Gastrocnemius medialis (tissue), 4 donors: ENCODE measurements around the gene KCNA10.

Experiments
- POLR2A ChIP-seq, 2 donors: fragments of 450-650 bp; IDR thresholded peaks; one replicate each; pipeline ENCODE4 v1.6.1; 2017; ENCODE audit warnings: antibody characterized with exemption in 2 of 2, mild to moderate bottlenecking in 2 of 2, moderate library complexity in 2 of 2
- TF ChIP-seq, protein P1 (sequence below), 5 experiments: fragments of 450-650 bp in 3 of 5; fragments of 200-600 bp in 2 of 5; sonication (generic) in 2 of 5; IDR thresholded peaks in 4 of 5; conservative IDR thresholded peaks in 1 of 5; 1 replicate in 4 of 5; 2 replicates in 1 of 5; pipeline ENCODE4 v1.5.1; 2016 to 2019; ENCODE audit warnings: antibody characterized with exemption in 5 of 5, mild to moderate bottlenecking in 3 of 5, moderate library complexity in 3 of 5

DNA sequence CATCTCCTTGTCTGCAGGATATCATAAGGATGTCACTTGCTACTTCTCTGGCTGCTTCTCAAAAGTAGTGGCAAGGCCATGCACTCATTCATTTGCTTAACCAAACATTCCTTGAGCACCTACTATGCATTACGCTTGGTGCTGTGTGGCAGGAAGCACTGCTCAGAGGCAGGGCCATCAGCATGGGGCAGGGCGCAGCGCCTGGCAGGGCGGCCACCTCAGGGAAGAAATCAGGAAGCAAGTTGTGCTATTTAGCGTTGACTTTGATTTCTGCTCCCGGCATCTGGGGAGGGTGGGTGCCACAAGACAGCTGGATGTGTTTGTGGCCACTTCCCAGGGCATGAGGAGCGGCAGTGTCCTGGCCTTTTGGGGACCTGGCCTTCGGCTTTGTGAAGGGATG, 40.1 kb downstream of the KCNA10 start:
- TF ChIP-seq, protein P1, sequence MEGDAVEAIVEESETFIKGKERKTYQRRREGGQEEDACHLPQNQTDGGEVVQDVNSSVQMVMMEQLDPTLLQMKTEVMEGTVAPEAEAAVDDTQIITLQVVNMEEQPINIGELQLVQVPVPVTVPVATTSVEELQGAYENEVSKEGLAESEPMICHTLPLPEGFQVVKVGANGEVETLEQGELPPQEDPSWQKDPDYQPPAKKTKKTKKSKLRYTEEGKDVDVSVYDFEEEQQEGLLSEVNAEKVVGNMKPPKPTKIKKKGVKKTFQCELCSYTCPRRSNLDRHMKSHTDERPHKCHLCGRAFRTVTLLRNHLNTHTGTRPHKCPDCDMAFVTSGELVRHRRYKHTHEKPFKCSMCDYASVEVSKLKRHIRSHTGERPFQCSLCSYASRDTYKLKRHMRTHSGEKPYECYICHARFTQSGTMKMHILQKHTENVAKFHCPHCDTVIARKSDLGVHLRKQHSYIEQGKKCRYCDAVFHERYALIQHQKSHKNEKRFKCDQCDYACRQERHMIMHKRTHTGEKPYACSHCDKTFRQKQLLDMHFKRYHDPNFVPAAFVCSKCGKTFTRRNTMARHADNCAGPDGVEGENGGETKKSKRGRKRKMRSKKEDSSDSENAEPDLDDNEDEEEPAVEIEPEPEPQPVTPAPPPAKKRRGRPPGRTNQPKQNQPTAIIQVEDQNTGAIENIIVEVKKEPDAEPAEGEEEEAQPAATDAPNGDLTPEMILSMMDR (IDR thresholded peaks at IDR 0.05 in 4 of 5, conservative IDR thresholded peaks at IDR 0.05 in 1 of 5), result no peak
- TF ChIP-seq POLR2A (IDR thresholded peaks at IDR 0.05), result no peak
